Measurements from ENCODE around the gene PCDHGB3.
A peak's percentile ranks its signal among the peaks of the same experiment; 100 is the strongest.
"Not testable (repeated sequence)": the region's sequence is repeated elsewhere in the genome, so short reads cannot be mapped to it uniquely, and the experiment has no call there.

Gene PCDHGB3

GRCh38 chr5:141412854-141413539 is 43.0 kb downstream of the PCDHGB3 start, which contains the start of gene PCDHGA10:
Gene PCDHGA10, plus strand, starts transcription at chr5:141412987. Its CDS starts 189 bp downstream, at chr5:141413176.
- DNase-seq (ENCODE audit: low read depth), result no peak
- H3K4me3 ChIP-seq (ENCODE audit: low read depth, low read length), result peak within 1 kb of the TSS; percentile 46

- DNase-seq (ENCODE audit: low read depth), result no peak
- peak overlapping the region; percentile 46 for H3K4me3 ChIP-seq (ENCODE audit: low read depth, low read length)
Measured at GRCh38 chr5:141413540-141414069, 43.6 kb downstream of the PCDHGB3 start.

GRCh38 chr5:141414548-141415274 is 44.7 kb downstream of the PCDHGB3 start:
- not testable (repeated sequence) for DNase-seq (ENCODE audit: low read depth); H3K4me3 ChIP-seq (ENCODE audit: low read depth, low read length)

GRCh38 chr5:141415275-141415618 is 45.2 kb downstream of the PCDHGB3 start:
- not testable (repeated sequence) for H3K4me3 ChIP-seq (ENCODE audit: low read depth, low read length); DNase-seq (ENCODE audit: low read depth)

GRCh38 chr5:141417494-141418172 is 47.6 kb downstream of the PCDHGB3 start, which contains the start of gene PCDHGB7:
Gene PCDHGB7, plus strand, starts transcription at chr5:141417677. Its CDS starts 183 bp downstream, at chr5:141417860.
- H3K4me3 ChIP-seq (ENCODE audit: low read depth, low read length), result peak within 1 kb of the TSS; percentile 48
- DNase-seq (ENCODE audit: low read depth), result peak; percentile 57

GRCh38 chr5:141419074-141419880 is 49.2 kb downstream of the PCDHGB3 start:
- no peak overlapping the region for H3K4me3 ChIP-seq (ENCODE audit: low read depth, low read length)
- no peak for DNase-seq (ENCODE audit: low read depth)

GRCh38 chr5:141420855-141421488 is 50.9 kb downstream of the PCDHGB3 start, which contains the start of gene PCDHGA11:
Gene PCDHGA11, plus strand, starts transcription at chr5:141421051. Its CDS starts 177 bp downstream, at chr5:141421228.
- peak; percentile 36 for DNase-seq (ENCODE audit: low read depth)

GRCh38 chr5:141421489-141421855 is 51.4 kb downstream of the PCDHGB3 start:
- H3K4me3 ChIP-seq (ENCODE audit: low read depth, low read length), result peak overlapping the region; percentile 60
- DNase-seq (ENCODE audit: low read depth), result no peak

More at GRCh38 chr5:141420855-141421488, 50.9 kb downstream of the PCDHGB3 start, which contains the start of gene PCDHGA11:
- H3K4me3 ChIP-seq (ENCODE audit: low read depth, low read length), result peak within 1 kb of the TSS; percentile 60
